Measurements from ENCODE around the gene UTF1.

DNA sequence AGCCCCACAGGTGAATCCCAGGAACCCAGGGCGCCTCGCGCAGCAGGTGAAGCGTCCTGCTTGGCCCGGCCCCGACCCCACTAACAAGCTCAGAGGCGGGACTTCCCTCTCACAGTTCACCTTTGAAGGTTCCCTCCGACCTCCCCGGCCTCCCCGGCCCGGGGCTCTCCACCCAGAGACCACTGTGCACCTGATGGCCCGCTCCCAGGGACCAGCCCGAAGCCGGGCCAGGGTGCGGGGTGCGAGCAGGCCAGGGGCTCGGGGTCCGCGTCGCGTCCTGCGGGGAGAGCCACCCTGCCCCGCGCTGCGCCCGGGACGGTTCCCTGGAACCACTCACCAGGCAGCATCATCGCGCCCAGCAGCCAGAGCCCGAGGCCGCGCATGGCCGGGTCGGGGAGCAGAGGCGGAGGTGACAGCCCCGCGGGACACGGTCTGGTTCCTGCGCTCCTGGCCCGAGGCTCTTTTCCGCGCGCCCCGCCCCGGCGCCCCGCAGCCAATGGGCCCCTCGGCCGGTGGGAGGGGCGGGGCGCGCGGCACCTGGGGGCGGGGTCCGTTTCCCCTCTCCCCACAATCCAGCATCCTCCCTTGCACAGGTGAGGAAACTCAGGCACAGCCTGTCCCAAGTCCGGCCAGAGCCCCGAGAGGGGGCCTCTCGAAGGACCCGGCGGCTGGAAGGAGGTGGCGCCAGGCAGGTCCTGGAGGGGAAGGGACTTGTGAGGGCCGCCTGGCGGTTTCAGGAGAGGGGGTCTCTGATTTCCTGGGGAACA lies 46.6 kb downstream of the UTF1 start, which contains the start of gene ADAM8:
- TF ChIP-seq, protein P1, sequence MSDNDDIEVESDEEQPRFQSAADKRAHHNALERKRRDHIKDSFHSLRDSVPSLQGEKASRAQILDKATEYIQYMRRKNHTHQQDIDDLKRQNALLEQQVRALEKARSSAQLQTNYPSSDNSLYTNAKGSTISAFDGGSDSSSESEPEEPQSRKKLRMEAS (CRISPR knock-in tag; IDR thresholded peaks at IDR 0.05): no peak
- TF ChIP-seq KAT8 (IDR thresholded peaks at IDR 0.05; ENCODE audit: low read depth): no peak
- no peak for TF ChIP-seq ZSCAN29 (IDR thresholded peaks at IDR 0.05)
- no peak for TF ChIP-seq EGR1 (conservative IDR thresholded peaks at IDR 0.05)
- TF ChIP-seq, protein P2, sequence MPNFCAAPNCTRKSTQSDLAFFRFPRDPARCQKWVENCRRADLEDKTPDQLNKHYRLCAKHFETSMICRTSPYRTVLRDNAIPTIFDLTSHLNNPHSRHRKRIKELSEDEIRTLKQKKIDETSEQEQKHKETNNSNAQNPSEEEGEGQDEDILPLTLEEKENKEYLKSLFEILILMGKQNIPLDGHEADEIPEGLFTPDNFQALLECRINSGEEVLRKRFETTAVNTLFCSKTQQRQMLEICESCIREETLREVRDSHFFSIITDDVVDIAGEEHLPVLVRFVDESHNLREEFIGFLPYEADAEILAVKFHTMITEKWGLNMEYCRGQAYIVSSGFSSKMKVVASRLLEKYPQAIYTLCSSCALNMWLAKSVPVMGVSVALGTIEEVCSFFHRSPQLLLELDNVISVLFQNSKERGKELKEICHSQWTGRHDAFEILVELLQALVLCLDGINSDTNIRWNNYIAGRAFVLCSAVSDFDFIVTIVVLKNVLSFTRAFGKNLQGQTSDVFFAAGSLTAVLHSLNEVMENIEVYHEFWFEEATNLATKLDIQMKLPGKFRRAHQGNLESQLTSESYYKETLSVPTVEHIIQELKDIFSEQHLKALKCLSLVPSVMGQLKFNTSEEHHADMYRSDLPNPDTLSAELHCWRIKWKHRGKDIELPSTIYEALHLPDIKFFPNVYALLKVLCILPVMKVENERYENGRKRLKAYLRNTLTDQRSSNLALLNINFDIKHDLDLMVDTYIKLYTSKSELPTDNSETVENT (CRISPR knock-in tag; IDR thresholded peaks at IDR 0.05): no peak
- no peak for TF ChIP-seq FOXJ3 (CRISPR knock-in tag; IDR thresholded peaks at IDR 0.05)
- TF ChIP-seq JUN (IDR thresholded peaks at IDR 0.05; ENCODE audit: borderline replicate concordance, low read depth, low read length): no peak
- no peak for TF ChIP-seq JUN (CRISPR knock-in tag; IDR thresholded peaks at IDR 0.05; ENCODE audit: borderline replicate concordance)
- no peak for TF ChIP-seq ZNF586 (CRISPR knock-in tag; conservative IDR thresholded peaks at IDR 0.05)
- TF ChIP-seq, protein P3, sequence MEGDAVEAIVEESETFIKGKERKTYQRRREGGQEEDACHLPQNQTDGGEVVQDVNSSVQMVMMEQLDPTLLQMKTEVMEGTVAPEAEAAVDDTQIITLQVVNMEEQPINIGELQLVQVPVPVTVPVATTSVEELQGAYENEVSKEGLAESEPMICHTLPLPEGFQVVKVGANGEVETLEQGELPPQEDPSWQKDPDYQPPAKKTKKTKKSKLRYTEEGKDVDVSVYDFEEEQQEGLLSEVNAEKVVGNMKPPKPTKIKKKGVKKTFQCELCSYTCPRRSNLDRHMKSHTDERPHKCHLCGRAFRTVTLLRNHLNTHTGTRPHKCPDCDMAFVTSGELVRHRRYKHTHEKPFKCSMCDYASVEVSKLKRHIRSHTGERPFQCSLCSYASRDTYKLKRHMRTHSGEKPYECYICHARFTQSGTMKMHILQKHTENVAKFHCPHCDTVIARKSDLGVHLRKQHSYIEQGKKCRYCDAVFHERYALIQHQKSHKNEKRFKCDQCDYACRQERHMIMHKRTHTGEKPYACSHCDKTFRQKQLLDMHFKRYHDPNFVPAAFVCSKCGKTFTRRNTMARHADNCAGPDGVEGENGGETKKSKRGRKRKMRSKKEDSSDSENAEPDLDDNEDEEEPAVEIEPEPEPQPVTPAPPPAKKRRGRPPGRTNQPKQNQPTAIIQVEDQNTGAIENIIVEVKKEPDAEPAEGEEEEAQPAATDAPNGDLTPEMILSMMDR (IDR thresholded peaks at IDR 0.05 in 2 of 3, conservative IDR thresholded peaks at IDR 0.05 in 1 of 3; ENCODE audit: insufficient read depth in 2 of 3, low read depth in 1 of 3, low read length in 3 of 3): no peak
- TF ChIP-seq CEBPB (tag; IDR thresholded peaks at IDR 0.05): no peak
- no peak for TF ChIP-seq RFX5 (IDR thresholded peaks at IDR 0.05; ENCODE audit: low read depth, low read length)
- TF ChIP-seq, protein P4, sequence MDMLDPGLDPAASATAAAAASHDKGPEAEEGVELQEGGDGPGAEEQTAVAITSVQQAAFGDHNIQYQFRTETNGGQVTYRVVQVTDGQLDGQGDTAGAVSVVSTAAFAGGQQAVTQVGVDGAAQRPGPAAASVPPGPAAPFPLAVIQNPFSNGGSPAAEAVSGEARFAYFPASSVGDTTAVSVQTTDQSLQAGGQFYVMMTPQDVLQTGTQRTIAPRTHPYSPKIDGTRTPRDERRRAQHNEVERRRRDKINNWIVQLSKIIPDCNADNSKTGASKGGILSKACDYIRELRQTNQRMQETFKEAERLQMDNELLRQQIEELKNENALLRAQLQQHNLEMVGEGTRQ (CRISPR knock-in tag; IDR thresholded peaks at IDR 0.05): no peak

Data from K562 (cell line).